HCT116 (cell line): ENCODE results near the gene MIS18BP1. TPM values are rescaled to one million over a fixed set of nuclear protein-coding genes. Genes with fewer than 3 reads are reported as not detected.
A peak's percentile ranks its signal among the peaks of the same experiment; 100 is the strongest.

Source experiments
- ATAC-seq: fragments of 200-7000 bp; cut with Tn5 transposase; 2 replicates; pipeline ENCODE4 v1.9.1; 2020; ENCODE audit warnings: mild to moderate bottlenecking, moderate library complexity
- BruUV-seq: library from RNA; stranded (reverse); fragments of 400-500 nt; replicated peaks from 2 replicates; lab custom pipeline; 2021; lab: Mats Ljungman, UMichigan
- CTCF ChIA-PET: fragments of 300-600 bp; sonication (Branson Sonifier 250); formaldehyde crosslinking; loops from one replicate; lab custom pipeline; 2021; ENCODE audit warnings: antibody characterized with exemption; lab: Charles Lee
- POLR2A ChIA-PET: fragments of 300-600, 350-600 bp; sonication (Branson Sonifier 250); formaldehyde crosslinking; loops from one replicate; lab custom pipeline; 2021; ENCODE audit warnings: antibody characterized with exemption; lab: Charles Lee
- RAD21 ChIA-PET, 2 experiments: fragments of 300-600 bp; sonication (Branson Sonifier 250); formaldehyde crosslinking; loops; one replicate each; lab custom pipeline; 2023; ENCODE audit warnings: low total read pairs in 2 of 2; ENCODE audit not compliant: uncharacterized antibody in 2 of 2, unreplicated experiment in 2 of 2, low non-redundant PET in 1 of 2; lab: Charles Lee
- DNase-seq: peaks from one replicate; pipeline ENCODE4 v3.0.0-alpha.2; 2010; ENCODE audit warnings: low read depth, low spot score
- H2AFZ ChIP-seq: fragments of 200-600 bp; shearing (Covaris generic), sonication (generic); 2 replicates; pipeline ENCODE4 v1.6.1; 2017; ENCODE audit warnings: low read depth, mixed run types, mixed read lengths, antibody characterized with exemption, low read length; ENCODE audit not compliant: poor library complexity, severe bottlenecking
- H3K27ac ChIP-seq: 2 replicates; pipeline ENCODE4 v1.5.1; 2012; ENCODE audit warnings: low read depth, low read length
- H3K27me3 ChIP-seq: fragments of 200-600 bp; sonication (generic); 2 replicates; pipeline ENCODE4 v1.6.1; 2016; ENCODE audit warnings: mixed run types, low read length, mixed read lengths; ENCODE audit not compliant: insufficient read depth
- H3K36me3 ChIP-seq, 2 experiments: fragments of 200-500 bp in 1 of 2; fragments of 200-600 bp in 1 of 2; sonication (Bioruptor generic) in 1 of 2; sonication (generic) in 1 of 2; 2 replicates each; pipeline versions ENCODE4 v1.5.1 to v1.6.1; 2014 to 2016; ENCODE audit warnings: low read length in 2 of 2, inconsistent platforms in 1 of 2, mixed read lengths in 1 of 2, mixed run types in 1 of 2; ENCODE audit not compliant: insufficient read depth in 2 of 2, control insufficient read depth in 1 of 2
- H3K4me1 ChIP-seq, 2 experiments: fragments of 200-600 bp in 1 of 2; sonication (generic) in 1 of 2; 2 replicates each; pipeline versions ENCODE4 v1.5.1 to v1.6.1; 2012 to 2017; ENCODE audit warnings: low read length in 2 of 2, inconsistent platforms in 1 of 2, mild to moderate bottlenecking in 1 of 2, mixed read lengths in 1 of 2, mixed run types in 1 of 2, moderate library complexity in 1 of 2; ENCODE audit not compliant: insufficient read depth in 2 of 2, control insufficient read depth in 1 of 2
- H3K4me2 ChIP-seq: fragments of 200-600 bp; sonication (generic); 2 replicates; pipeline ENCODE4 v1.6.1; 2017; ENCODE audit warnings: mixed run types, low read length, mixed read lengths
- H3K4me3 ChIP-seq, 2 experiments: fragments of 200-600 bp in 1 of 2; sonication (generic) in 1 of 2; replicated peaks in 1 of 2; 2 replicates each; pipeline ENCODE4 v1.5.1; 2011 to 2016; ENCODE audit warnings: low read length in 2 of 2, control low read depth in 1 of 2, low read depth in 1 of 2, mild to moderate bottlenecking in 1 of 2, mixed read lengths in 1 of 2, mixed run types in 1 of 2
- H3K79me2 ChIP-seq: fragments of 200-600 bp; sonication (generic); 2 replicates; pipeline ENCODE4 v1.6.1; 2017; ENCODE audit warnings: mild to moderate bottlenecking, mixed run types, low read length, moderate library complexity, mixed read lengths; ENCODE audit not compliant: insufficient read depth
- H3K9ac ChIP-seq: fragments of 200-600 bp; sonication (generic); 2 replicates; pipeline ENCODE4 v1.6.1; 2016; ENCODE audit warnings: low read length, mixed read lengths
- H3K9me2 ChIP-seq: fragments of 200-600 bp; sonication (generic), shearing (Covaris generic); 2 replicates; pipeline ENCODE4 v1.6.1; 2017; ENCODE audit warnings: mixed run types, mild to moderate bottlenecking, moderate library complexity; ENCODE audit not compliant: insufficient read depth
- H3K9me3 ChIP-seq, 2 experiments: fragments of 200-500 bp in 1 of 2; fragments of 200-600 bp in 1 of 2; sonication (Bioruptor generic) in 1 of 2; sonication (generic) in 1 of 2; 2 replicates each; pipeline ENCODE4 v1.6.1; 2014 to 2017; ENCODE audit warnings: low read length in 2 of 2, mixed read lengths in 2 of 2, inconsistent platforms in 1 of 2, low read depth in 1 of 2, mild to moderate bottlenecking in 1 of 2, mixed run types in 1 of 2, moderate library complexity in 1 of 2; ENCODE audit not compliant: control insufficient read depth in 1 of 2, insufficient read depth in 1 of 2
- H4K20me1 ChIP-seq: fragments of 200-600 bp; sonication (generic), shearing (Covaris generic); 2 replicates; pipeline ENCODE4 v1.6.1; 2017; ENCODE audit warnings: mixed run types, mild to moderate bottlenecking, moderate library complexity; ENCODE audit not compliant: insufficient read depth
- CBX3 ChIP-seq: IDR thresholded peaks from 2 replicates; pipeline ENCODE4 v1.6.1; 2012; ENCODE audit warnings: low read depth
- EGR1 ChIP-seq: IDR thresholded peaks from 2 replicates; pipeline ENCODE4 v1.6.1; 2012; ENCODE audit warnings: low read depth
- EZH2 ChIP-seq: fragments of 200-600 bp; sonication (generic); IDR thresholded peaks from 2 replicates; pipeline ENCODE4 v1.6.1; 2017; ENCODE audit warnings: antibody characterized with exemption, mixed run types
- EZH2phosphoT487 ChIP-seq: fragments of 200-600 bp; IDR thresholded peaks from 2 replicates; pipeline ENCODE4 v1.6.1; 2018; ENCODE audit warnings: antibody characterized with exemption, borderline replicate concordance
- JUND ChIP-seq: IDR thresholded peaks from 2 replicates; pipeline ENCODE4 v1.6.1; 2012
- POLR2AphosphoS5 ChIP-seq: IDR thresholded peaks from 2 replicates; pipeline ENCODE4 v1.6.1; 2011; ENCODE audit warnings: mild to moderate bottlenecking, low read depth, low read length, moderate library complexity
- RAD21 ChIP-seq: IDR thresholded peaks from 2 replicates; pipeline ENCODE4 v1.6.1; 2012; ENCODE audit warnings: low read depth, mild to moderate bottlenecking
- SIN3A ChIP-seq: IDR thresholded peaks from 2 replicates; pipeline ENCODE4 v1.6.1; 2012; ENCODE audit warnings: low read depth
- SP1 ChIP-seq: IDR thresholded peaks from 2 replicates; pipeline ENCODE4 v1.6.1; 2012; ENCODE audit warnings: low read depth
- SRF ChIP-seq: IDR thresholded peaks from 2 replicates; pipeline ENCODE4 v1.6.1; 2012; ENCODE audit warnings: low read depth
- TCF7L2 ChIP-seq: IDR thresholded peaks from 2 replicates; pipeline ENCODE4 v1.7.0; 2011; ENCODE audit warnings: borderline replicate concordance, inconsistent platforms; ENCODE audit not compliant: insufficient read depth, insufficient read length; ENCODE audit errors: extremely low read depth
- YY1 ChIP-seq: IDR thresholded peaks from 2 replicates; pipeline ENCODE4 v1.6.1; 2011; ENCODE audit warnings: low read length, low read depth, moderate library complexity, mild to moderate bottlenecking; ENCODE audit not compliant: insufficient replicate concordance; ENCODE audit errors: extremely low read depth
- ZFX ChIP-seq: fragments of 450-650 bp; IDR thresholded peaks from 2 replicates; pipeline ENCODE4 v1.6.1; 2017
- ZNF274 ChIP-seq: fragments of 200-500 bp; sonication (Bioruptor generic); IDR thresholded peaks from 2 replicates; pipeline ENCODE4 v1.6.1; 2014; ENCODE audit warnings: mild to moderate bottlenecking, low read depth, low read length, inconsistent platforms
- intact Hi-C: fragments of 100-400 bp; cut with micrococcal nuclease; formaldehyde crosslinking; loops from 2 replicates; pipeline ENCODE4 v1.10.0; 2022
- total RNA-seq: library from RNA; stranded (reverse); gene quantifications from one replicate; pipeline ENCODE4 v1.2.1, GENCODE V29; 2021; ENCODE audit not compliant: unreplicated experiment
- TF ChIP-seq, protein P1 (sequence below), 3 experiments: fragments of 200-600 bp in 1 of 3; sonication (generic) in 1 of 3; IDR thresholded peaks in 2 of 3; conservative IDR thresholded peaks in 1 of 3; 2 replicates each; pipeline ENCODE4 v1.5.1; 2012 to 2017; ENCODE audit warnings: low read depth in 2 of 3, low read length in 2 of 3, antibody characterized with exemption in 1 of 3, borderline replicate concordance in 1 of 3, control low read depth in 1 of 3, mild to moderate bottlenecking in 1 of 3, mixed read lengths in 1 of 3, mixed run types in 1 of 3, moderate library complexity in 1 of 3; ENCODE audit not compliant: insufficient read depth in 1 of 3
- TF ChIP-seq, protein P2 (sequence below): IDR thresholded peaks from 2 replicates; pipeline ENCODE4 v1.6.1; 2011; ENCODE audit warnings: mild to moderate bottlenecking, low read length, moderate library complexity; ENCODE audit not compliant: insufficient replicate concordance; ENCODE audit errors: extremely low read depth

MIS18BP1 gene
- total RNA-seq, 1 experiment from 2014 or later: 37.9 TPM

DNA sequence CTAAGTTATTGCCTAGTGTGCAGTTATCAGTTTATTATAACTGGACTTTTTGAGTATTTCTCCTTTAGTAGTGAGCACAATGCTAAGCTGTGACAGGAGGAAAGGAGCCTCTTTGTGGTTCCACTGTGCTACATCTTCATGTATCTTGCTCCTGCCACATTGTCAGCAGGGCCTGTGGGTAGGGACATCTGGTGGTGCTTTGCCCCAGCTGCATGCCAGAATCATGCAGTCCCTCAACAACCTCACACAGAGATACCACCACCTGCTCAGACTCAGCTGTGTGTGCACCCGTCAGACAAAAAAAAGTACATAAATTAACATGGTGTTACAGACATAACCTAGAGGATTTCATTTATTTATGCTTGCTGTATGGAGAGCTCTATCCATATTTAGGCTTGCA, 51.1 kb downstream of the MIS18BP1 start:
- no peak overlapping the region for H3K27ac ChIP-seq
- intact Hi-C loops: no loop called here
- no peak overlapping the region for H3K4me2 ChIP-seq
- no peaks in the 10 kb centered on the region for H3K4me1 ChIP-seq
- no peak overlapping the region for H3K4me3 ChIP-seq
- DNase-seq: no peak
- H4K20me1 ChIP-seq: no peaks in the 10 kb centered on the region
- H3K9ac ChIP-seq: no peak overlapping the region
- H3K9me3 ChIP-seq: no peaks in the 10 kb centered on the region
- H2AFZ ChIP-seq: no peak overlapping the region
- TF ChIP-seq ZNF274 (no peak), RAD21 (0 out of 2 replicates have a peak, but pooled peaks have one; percentile 3)
- TF ChIP-seq, protein P1, sequence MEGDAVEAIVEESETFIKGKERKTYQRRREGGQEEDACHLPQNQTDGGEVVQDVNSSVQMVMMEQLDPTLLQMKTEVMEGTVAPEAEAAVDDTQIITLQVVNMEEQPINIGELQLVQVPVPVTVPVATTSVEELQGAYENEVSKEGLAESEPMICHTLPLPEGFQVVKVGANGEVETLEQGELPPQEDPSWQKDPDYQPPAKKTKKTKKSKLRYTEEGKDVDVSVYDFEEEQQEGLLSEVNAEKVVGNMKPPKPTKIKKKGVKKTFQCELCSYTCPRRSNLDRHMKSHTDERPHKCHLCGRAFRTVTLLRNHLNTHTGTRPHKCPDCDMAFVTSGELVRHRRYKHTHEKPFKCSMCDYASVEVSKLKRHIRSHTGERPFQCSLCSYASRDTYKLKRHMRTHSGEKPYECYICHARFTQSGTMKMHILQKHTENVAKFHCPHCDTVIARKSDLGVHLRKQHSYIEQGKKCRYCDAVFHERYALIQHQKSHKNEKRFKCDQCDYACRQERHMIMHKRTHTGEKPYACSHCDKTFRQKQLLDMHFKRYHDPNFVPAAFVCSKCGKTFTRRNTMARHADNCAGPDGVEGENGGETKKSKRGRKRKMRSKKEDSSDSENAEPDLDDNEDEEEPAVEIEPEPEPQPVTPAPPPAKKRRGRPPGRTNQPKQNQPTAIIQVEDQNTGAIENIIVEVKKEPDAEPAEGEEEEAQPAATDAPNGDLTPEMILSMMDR (IDR thresholded peaks at IDR 0.05 in 2 of 3, conservative IDR thresholded peaks at IDR 0.05 in 1 of 3; ENCODE audit: borderline replicate concordance in 1 of 3, insufficient read depth in 1 of 3, low read depth in 2 of 3, low read length in 2 of 3): peak in 2 of 3 experiments; percentile 19 to 29; a peak in 2 of 6 replicates
- H3K9me2 ChIP-seq: no peaks in the 10 kb centered on the region
- no peaks in the 10 kb centered on the region for H3K27me3 ChIP-seq
- no peaks in the 10 kb centered on the region for H3K79me2 ChIP-seq
- ATAC-seq: peak; percentile 89
- H3K36me3 ChIP-seq: peaks cover 6 to 25% of the 10 kb centered on the region in 2 experiments
- ChIA-PET RAD21 (no interaction called here), POLR2A (no interaction called here), CTCF (interaction anchor here (2.0 kb wide), 1 partner anchor 288 kb away, joined by 11 read pairs; no protein-coding TSS in a partner anchor)
- no TSS peak for BruUV-seq

DNA sequence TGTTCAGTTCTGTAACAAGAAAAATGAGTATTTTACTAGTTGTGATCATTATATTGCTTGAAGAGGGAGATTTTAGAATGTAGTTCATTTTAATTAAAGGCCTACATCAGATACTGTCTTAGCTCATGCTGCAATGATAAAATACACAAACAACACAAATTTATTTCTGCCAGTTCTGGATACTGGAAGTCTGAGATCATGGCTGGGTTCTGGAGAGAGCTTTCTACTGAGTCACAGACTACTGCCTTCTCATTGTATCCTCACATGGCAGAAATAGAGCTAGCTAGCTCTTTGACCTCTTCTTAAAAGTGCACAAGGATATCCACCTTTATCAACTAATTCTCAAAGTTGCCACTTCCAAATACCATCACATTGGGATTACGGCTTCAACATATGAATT, 53.8 kb downstream of the MIS18BP1 start:
- no TSS peak for BruUV-seq
- Histone ChIP-seq H3K9ac (no peak overlapping the region), H3K4me1 (no peaks in the 10 kb centered on the region), H3K79me2 (no peaks in the 10 kb centered on the region), H3K9me2 (no peaks in the 10 kb centered on the region), H4K20me1 (no peaks in the 10 kb centered on the region), H3K27ac (no peak overlapping the region), H3K36me3 (peaks cover 4 to 13% of the 10 kb centered on the region in 2 experiments), H2AFZ (no peak overlapping the region), H3K4me2 (no peak overlapping the region), H3K4me3 (no peak overlapping the region), H3K27me3 (no peaks in the 10 kb centered on the region), H3K9me3 (no peaks in the 10 kb centered on the region)
- DNase-seq: no peak
- ATAC-seq: no peak
- no peak for TF ChIP-seq POLR2AphosphoS5
- TF ChIP-seq JUND: no peak
- no peak for TF ChIP-seq CBX3
- no peak for TF ChIP-seq SRF
- TF ChIP-seq EGR1: no peak
- no peak for TF ChIP-seq EZH2phosphoT487
- no peak for TF ChIP-seq ZNF274
- TF ChIP-seq EZH2: no peak
- no peak for TF ChIP-seq ZFX
- no peak for TF ChIP-seq YY1
- TF ChIP-seq TCF7L2: no peak
- no peak for TF ChIP-seq SP1
- TF ChIP-seq, protein P2, sequence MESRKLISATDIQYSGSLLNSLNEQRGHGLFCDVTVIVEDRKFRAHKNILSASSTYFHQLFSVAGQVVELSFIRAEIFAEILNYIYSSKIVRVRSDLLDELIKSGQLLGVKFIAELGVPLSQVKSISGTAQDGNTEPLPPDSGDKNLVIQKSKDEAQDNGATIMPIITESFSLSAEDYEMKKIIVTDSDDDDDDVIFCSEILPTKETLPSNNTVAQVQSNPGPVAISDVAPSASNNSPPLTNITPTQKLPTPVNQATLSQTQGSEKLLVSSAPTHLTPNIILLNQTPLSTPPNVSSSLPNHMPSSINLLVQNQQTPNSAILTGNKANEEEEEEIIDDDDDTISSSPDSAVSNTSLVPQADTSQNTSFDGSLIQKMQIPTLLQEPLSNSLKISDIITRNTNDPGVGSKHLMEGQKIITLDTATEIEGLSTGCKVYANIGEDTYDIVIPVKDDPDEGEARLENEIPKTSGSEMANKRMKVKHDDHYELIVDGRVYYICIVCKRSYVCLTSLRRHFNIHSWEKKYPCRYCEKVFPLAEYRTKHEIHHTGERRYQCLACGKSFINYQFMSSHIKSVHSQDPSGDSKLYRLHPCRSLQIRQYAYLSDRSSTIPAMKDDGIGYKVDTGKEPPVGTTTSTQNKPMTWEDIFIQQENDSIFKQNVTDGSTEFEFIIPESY: no peak
- no peak for TF ChIP-seq SIN3A
- ChIA-PET POLR2A (no interaction called here), CTCF (interaction anchor here (0.9 to 1.1 kb wide), 2 partner anchors 12 to 286 kb away, joined by 3 to 4 read pairs; no protein-coding TSS in a partner anchor), RAD21 (no interaction called here)
- intact Hi-C loops: no loop called here
